Adrenal gland (tissue), 12 donors: Measurements from ENCODE around the gene RNF151. TPM values are rescaled to one million over a fixed set of nuclear protein-coding genes. Genes with fewer than 3 reads are reported as not detected.
A peak's percentile ranks its signal among the peaks of the same experiment; 100 is the strongest.
"Not testable (repeated sequence)": the region's sequence is repeated elsewhere in the genome, so short reads cannot be mapped to it uniquely, and the experiment has no call there.

ENCODE experiments used
- DNase-seq, 7 donors: peaks; one replicate each; pipeline ENCODE4 v3.0.0-alpha.2; 2019 to 2020
- H3K27ac ChIP-seq, 5 donors: fragments of 200-600 bp; sonication (generic) in 4 of 5; 1 replicate in 3 of 5; 2 replicates in 2 of 5; pipeline versions ENCODE4 v1.5.1 to v1.8.0; 2016 to 2020; ENCODE audit warnings: mild to moderate bottlenecking in 1 of 5
- H3K27me3 ChIP-seq: fragments of 200-600 bp; 2 replicates; pipeline ENCODE4 v1.8.0; 2021
- H3K36me3 ChIP-seq, 2 donors: fragments of 200-600 bp; replicated peaks in 1 of 2; 1 replicate in 1 of 2; 2 replicates in 1 of 2; pipeline versions ENCODE4 v1.5.1 to v1.8.0; 2018 to 2022
- H3K4me1 ChIP-seq, 2 donors: fragments of 200-600 bp; replicated peaks in 1 of 2; 1 replicate in 1 of 2; 2 replicates in 1 of 2; pipeline versions ENCODE4 v1.5.1 to v1.8.0; 2018 to 2021
- H3K4me3 ChIP-seq, 4 donors: fragments of 200-600 bp; sonication (generic) in 3 of 4; one replicate each; pipeline ENCODE4 v1.5.1; 2016 to 2018
- H3K9me3 ChIP-seq, 3 donors: fragments of 200-600 bp; sonication (generic) in 1 of 3; replicated peaks in 1 of 3; 1 replicate in 2 of 3; 2 replicates in 1 of 3; pipeline versions ENCODE4 v1.5.1 to v1.8.0; 2016 to 2021
- CTCF ChIP-seq, 6 experiments: fragments of 450-650 bp in 4 of 6; fragments of 200-600 bp in 2 of 6; sonication (generic) in 1 of 6; IDR thresholded peaks; 1 replicate in 5 of 6; 2 replicates in 1 of 6; pipeline versions ENCODE4 v1.5.1 to v1.8.0; 2016 to 2021; ENCODE audit warnings: antibody characterized with exemption in 6 of 6, mild to moderate bottlenecking in 2 of 6, moderate library complexity in 1 of 6
- POLR2A ChIP-seq, 2 donors: fragments of 450-650 bp; IDR thresholded peaks; one replicate each; pipeline ENCODE4 v1.6.1; 2017; ENCODE audit warnings: antibody characterized with exemption in 2 of 2, mild to moderate bottlenecking in 2 of 2, moderate library complexity in 1 of 2
- WGBS, 4 donors: extraction: QIAGEN DNeasy Blood & Tissue Kit in 2 of 4; methylation state at CpG; one replicate each; pipeline versions ENCODE4 v1.1.5 to v1.1.7; 2013 to 2017; 5-methylcytosine and 5-hydroxymethylcytosine counted together
- intact Hi-C, 2 donors: fragments of 100-400 bp; cut with DNase I; formaldehyde crosslinking; loops; one replicate each; pipeline versions ENCODE4 v1.14.1 to v1.15.0; 2022 to 2023
- polyA plus RNA-seq, 3 donors: library from polyadenylated mRNA; stranded (reverse); fragments of 200-250 nt in 2 of 3; fragments of 350-450 nt in 1 of 3; fragmentation: Illumina TruSeq in 1 of 3; extraction: RNeasy Lipid Tissue Mini Kit (QIAGEN cat#74804) in 1 of 3; gene quantifications; one replicate each; pipeline ENCODE4 v1.2.3, GENCODE V29; 2013 to 2014
- total RNA-seq, 9 donors: library from RNA; depleted of rRNA in 4 of 9; stranded (reverse); fragments of >200 nt in 4 of 9; fragments of 120-200 nt in 1 of 9; fragmentation: NEBNext Ultra II Directional in 1 of 9; extraction: Animal tissue kit (Norgen Biotek cat#: 25700) in 1 of 9; gene quantifications; one replicate each; pipeline versions ENCODE4 v1.1.0 to v1.2.4, GENCODE V29; 2013 to 2023
- donor health status: healthy with polysubstance abuse.
- donor health status: Bipolar disorder and iron deficiency.
- donor health status: DM: yes; HTN: yes; CAD: no.
- donor health status: DM: no; HTN: no; CAD: no.
- donor health status: DM: no; HTN: no; CAD: no.
- donor health status: DM: yes; HTN: yes; CAD: no.

Gene RNF151
- total and polyA plus RNA-seq, 12 donors = 0.20 to 0.64 (median 0.47) TPM; not detected in 9

GRCh38 chr16:1918351-1919326 lies 48.0 kb upstream of the RNF151 start, which contains the start of gene HS3ST6:
HS3ST6 (minus strand) TSS chr16:1918415; CDS start chr16:1918323, 92 bp downstream.
- Histone ChIP-seq H3K27ac (no peak within 1 kb of the TSS), H3K4me3 (no peak within 1 kb of the TSS), H3K36me3 (no peaks in the 10 kb centered on the region), H3K9me3 (no peaks in the 10 kb centered on the region), H3K27me3 (peaks cover 62% of the 10 kb centered on the region), H3K4me1 (peaks cover 0 to 3% of the 10 kb centered on the region in 2 donors)
- intact Hi-C loops = no loop called here
- TF ChIP-seq CTCF (IDR thresholded peaks at IDR 0.05) = no peak
- no peak for TF ChIP-seq POLR2A (IDR thresholded peaks at IDR 0.05)
- no peak for DNase-seq
- 4 to 16% (median 7%) methylated on average over 13 to 67 of the region's 71 CpGs for WGBS, 4 donors

GRCh38 chr16:1919327-1919998 lies 47.2 kb upstream of the RNF151 start:
- TF ChIP-seq CTCF (IDR thresholded peaks at IDR 0.05) (no peak), POLR2A (IDR thresholded peaks at IDR 0.05) (no peak)
- Histone ChIP-seq H3K9me3 (no peaks in the 10 kb centered on the region), H3K36me3 (no peaks in the 10 kb centered on the region), H3K4me1 (peaks cover 0 to 8% of the 10 kb centered on the region in 2 donors), H3K4me3 (no peak overlapping the region), H3K27me3 (peaks cover 63% of the 10 kb centered on the region), H3K27ac (no peak overlapping the region)
- intact Hi-C loops = no loop called here
- WGBS, 4 donors = 32 to 43% (median 35%) methylated on average over 5 to 30 of the region's 30 CpGs
- DNase-seq = no peak

GRCh38 chr16:1920122-1920521 lies 46.5 kb upstream of the RNF151 start:
- intact Hi-C loops, H3K4me3 ChIP-seq, H3K36me3 ChIP-seq, H3K27ac ChIP-seq, H3K4me1 ChIP-seq, H3K9me3 ChIP-seq, DNase-seq: not testable (repeated sequence)
- WGBS, 4 donors = 51 to 70% (median 62%) methylated on average over 8 to 21 of the region's 21 CpGs
- H3K27me3 ChIP-seq = peaks cover 63% of the 10 kb centered on the region

GRCh38 chr16:1920727-1921171 lies 45.9 kb upstream of the RNF151 start:
- TF ChIP-seq POLR2A (IDR thresholded peaks at IDR 0.05) (no peak), CTCF (IDR thresholded peaks at IDR 0.05) (no peak)
- intact Hi-C loops = no loop called here

More at GRCh38 chr16:1920727-1921171, 45.9 kb upstream of the RNF151 start:
- whole genome bisulfite sequencing, 4 donors = 9 to 29% (median 15%) methylated on average over 7 to 15 of the region's 15 CpGs
- Histone ChIP-seq H3K4me3 (no peak overlapping the region), H3K27me3 (peaks cover 60% of the 10 kb centered on the region), H3K9me3 (no peaks in the 10 kb centered on the region), H3K27ac (no peak overlapping the region), H3K4me1 (peaks cover 0 to 8% of the 10 kb centered on the region in 2 donors), H3K36me3 (no peaks in the 10 kb centered on the region)
- DNase-seq = peak in 2 of 7 donors; percentile 41
